D721Med (cell line): ENCODE results near the gene CYP2W1.
A peak's percentile ranks its signal among the peaks of the same experiment; 100 is the strongest.
"Not testable (repeated sequence)": the region's sequence is repeated elsewhere in the genome, so short reads cannot be mapped to it uniquely, and the experiment has no call there.

Source experiments
- DNase-seq: peaks from one replicate; pipeline ENCODE4 v3.0.0; 2011; ENCODE audit warnings: low spot score; ENCODE audit not compliant: insufficient read length
- FAIRE-seq: peaks from 2 replicates; lab custom pipeline; 2011; peaks lifted over from hg19 to GRCh38; lab: Jason Lieb, UNC
- TF ChIP-seq, protein P1 (sequence below): IDR thresholded peaks from 2 replicates; pipeline ENCODE4 v1.5.1; 2012; ENCODE audit warnings: mild to moderate bottlenecking, control low read depth; ENCODE audit not compliant: insufficient read depth; ENCODE audit errors: missing control alignments

CYP2W1 gene

DNA sequence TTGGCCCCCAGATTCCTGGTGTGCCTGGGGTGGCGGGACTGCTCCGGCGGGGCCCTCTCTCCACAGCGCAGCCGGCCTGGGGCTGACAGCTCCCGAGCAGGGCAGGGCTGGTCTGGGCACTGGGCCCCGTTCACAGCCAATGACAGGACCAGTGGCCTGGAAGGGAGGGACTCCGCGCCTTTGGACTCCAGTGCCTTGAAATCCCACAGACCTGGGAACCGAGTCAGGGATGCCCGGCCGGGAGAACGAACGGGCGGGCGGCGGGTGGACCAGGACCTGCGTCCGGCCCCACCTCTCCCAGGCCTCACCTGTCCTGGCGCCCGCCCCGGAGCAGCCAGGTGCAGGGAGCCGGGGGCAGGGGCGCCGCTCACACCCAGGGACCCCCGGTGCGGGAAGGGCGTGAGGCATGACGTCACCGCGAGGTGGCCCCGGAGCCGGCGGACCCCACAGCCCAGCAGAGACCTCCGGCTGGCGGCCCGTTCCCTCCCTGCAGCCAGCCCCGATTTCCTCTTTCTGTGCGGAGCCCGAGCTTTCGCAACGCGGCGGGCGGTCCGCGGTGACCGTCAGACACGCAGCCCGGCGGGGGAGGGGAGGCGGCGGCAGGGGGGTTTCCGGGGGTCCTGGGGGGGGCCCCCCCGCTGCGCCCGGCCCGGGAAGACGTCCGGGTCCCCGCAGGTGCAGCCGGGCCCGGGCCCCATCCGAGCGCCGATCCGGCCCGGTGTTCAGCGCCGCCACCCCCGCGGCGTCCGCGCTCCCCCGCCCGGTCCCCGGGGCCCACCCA, 29.2 kb upstream of the CYP2W1 start:
- TF ChIP-seq, protein P1, sequence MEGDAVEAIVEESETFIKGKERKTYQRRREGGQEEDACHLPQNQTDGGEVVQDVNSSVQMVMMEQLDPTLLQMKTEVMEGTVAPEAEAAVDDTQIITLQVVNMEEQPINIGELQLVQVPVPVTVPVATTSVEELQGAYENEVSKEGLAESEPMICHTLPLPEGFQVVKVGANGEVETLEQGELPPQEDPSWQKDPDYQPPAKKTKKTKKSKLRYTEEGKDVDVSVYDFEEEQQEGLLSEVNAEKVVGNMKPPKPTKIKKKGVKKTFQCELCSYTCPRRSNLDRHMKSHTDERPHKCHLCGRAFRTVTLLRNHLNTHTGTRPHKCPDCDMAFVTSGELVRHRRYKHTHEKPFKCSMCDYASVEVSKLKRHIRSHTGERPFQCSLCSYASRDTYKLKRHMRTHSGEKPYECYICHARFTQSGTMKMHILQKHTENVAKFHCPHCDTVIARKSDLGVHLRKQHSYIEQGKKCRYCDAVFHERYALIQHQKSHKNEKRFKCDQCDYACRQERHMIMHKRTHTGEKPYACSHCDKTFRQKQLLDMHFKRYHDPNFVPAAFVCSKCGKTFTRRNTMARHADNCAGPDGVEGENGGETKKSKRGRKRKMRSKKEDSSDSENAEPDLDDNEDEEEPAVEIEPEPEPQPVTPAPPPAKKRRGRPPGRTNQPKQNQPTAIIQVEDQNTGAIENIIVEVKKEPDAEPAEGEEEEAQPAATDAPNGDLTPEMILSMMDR, result no peak
- FAIRE-seq (no peak), DNase-seq (no peak)

DNA sequence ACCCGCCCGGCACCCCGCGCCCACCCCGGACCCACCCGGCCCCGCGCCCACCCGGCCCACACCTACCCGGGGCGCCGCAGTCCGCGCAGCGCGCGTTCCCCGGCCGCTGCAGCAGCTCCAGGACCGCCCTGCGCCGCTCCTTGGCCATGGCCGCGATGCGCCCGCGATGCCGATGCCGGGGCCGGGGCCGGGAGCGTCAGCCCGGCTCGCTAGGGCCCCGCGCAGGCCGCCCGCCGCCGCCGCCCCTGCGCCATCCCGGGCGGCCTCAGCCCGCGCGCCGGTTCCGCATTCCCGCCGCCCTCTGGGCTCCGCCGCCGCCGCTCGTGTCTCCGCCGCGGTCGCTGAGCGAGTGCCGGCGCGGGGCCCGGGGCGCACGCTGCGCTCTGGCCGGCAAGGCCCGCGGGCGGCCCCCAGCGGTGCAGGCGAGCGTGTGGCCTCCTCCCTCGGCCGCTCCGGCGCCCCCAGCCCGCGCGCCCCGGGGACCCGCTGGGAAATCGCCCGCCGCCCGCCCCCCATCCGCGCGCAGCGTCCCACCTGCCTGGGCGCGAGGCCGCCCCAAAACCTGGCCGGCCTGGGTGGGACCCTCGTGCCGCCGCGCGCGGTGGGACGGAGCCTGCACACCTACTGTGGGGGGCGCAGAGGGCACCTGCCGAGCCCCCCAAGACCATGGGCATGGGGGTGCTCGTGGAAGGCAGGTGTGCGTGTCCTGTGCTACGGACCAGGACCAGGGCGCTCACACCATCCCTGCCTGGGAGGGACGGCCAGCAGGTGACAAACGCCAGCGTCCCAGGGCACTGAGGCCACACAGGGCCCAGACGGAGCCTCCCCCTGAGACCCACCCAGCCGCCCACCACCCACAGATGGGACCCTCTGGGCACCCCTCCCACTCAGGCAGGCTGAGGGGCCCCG, 28.4 kb upstream of the CYP2W1 start, which contains the start of gene ADAP1:
TSS of gene ADAP1 (minus strand) at position 351 of the 909 bp plus-strand sequence. CDS start at position 148, 203 bp downstream.
- TF ChIP-seq, protein P1, result peak; percentile 18
- DNase-seq (no peak), FAIRE-seq (no peak)

DNA sequence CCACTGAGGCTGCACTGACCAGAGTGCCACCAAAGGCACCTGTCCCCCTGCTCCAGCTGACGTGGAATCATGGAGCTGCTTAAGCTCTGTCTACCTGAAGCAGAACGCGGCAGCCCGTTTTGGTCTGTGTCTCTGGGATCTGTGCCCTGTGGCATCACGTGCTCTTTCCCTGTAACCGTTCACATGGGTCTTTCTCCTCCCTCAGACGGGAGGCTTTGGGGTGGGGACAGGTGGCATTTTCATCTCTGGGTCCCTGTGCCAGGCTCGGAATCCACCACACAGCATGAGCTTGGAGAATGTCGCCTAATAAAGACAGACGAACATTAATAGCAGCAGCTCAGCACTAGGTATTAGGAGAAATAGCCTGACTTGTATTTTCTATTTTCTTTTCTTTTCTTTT, 26.9 kb upstream of the CYP2W1 start:
- DNase-seq (no peak), FAIRE-seq (no peak)
- TF ChIP-seq, protein P1, result no peak

DNA sequence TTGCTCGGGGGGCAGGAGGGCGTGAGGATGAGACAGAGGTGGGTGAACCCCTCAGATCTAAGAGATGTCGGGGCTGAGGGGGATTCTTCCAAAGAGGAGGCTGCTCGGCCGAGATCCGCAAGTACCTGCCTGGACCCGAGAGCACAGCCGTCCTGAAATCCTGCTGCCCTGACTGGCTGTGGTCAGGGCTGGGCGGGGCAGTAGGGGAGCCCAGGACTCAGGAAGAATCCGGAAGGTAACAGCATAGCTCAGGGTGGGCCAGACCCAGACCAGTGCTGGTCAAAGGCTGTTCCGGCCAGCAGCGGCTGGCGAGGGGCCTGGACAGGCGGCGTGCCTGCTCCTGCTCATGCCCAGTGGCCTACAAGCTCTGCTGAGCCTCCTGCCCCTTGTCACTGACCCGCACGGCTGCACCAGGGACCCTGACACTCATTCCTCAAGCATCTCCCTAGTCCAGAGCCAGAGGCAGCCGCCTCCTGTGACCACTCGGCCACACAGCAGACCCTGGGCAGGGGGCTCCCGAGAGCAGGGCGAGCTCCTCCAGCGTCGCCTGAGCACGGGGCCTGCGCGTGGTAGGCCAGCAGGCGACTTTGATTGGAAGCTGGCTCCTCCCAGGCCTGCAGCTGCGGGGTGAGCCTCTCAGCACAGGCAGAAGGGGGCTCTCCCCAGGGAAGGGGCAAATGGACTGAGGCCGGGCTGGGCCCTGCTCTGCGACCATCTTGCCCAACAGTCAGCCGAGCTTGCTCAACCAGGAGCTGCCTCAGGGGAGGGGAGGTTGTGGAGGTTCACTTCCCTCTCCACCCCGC, 25.4 kb upstream of the CYP2W1 start:
- TF ChIP-seq, protein P1, result no peak
- FAIRE-seq (no peak), DNase-seq (no peak)

DNA sequence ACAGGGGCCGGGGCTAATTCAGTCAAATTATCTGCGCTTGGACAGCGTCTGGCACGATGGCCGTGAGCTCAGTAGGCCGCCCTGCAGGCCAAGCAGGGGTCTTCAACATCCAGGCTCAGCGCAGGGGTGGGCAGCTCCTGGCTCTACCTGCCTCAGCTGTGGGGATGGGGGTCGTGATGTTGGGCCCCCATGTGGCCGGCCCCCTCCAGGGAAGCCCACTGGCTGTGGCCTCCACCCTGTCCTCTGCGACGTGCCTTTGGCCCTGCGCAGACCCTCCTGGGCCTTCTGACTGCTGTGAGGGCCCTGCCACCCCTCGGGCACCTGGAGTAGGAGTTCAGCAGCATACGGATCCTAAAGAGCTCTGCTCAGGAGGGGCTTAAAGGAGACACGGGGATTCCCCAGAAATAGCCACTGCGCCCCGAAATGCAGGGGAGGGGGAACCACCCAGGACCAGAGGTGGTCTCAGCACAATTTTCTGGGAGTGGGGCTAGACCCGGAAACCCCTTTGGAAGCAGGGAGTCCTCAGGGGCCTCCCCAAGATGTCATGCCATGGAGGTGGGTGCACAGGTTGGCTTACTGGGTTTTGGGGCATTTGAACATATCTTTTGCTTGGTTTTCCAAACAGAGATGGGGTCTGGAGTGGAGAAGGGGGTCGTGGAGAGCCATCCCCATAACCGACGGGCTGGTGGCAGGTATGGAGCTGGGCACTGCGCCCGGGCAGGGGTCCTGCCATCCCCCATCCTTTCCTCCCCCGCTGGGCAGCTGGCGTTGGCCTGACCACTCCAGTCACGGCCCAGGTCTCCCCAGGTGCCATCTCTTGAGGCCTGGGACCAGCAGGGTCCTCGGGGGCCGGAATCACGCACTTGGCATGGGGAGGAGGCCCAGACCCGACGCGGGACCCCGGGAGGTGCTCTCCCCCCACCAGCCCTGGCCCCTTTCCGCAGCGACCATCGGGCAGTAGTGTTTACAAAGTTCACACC, 24.5 kb upstream of the CYP2W1 start:
- DNase-seq, result no peak
- no peak for FAIRE-seq
- TF ChIP-seq, protein P1, result no peak

DNA sequence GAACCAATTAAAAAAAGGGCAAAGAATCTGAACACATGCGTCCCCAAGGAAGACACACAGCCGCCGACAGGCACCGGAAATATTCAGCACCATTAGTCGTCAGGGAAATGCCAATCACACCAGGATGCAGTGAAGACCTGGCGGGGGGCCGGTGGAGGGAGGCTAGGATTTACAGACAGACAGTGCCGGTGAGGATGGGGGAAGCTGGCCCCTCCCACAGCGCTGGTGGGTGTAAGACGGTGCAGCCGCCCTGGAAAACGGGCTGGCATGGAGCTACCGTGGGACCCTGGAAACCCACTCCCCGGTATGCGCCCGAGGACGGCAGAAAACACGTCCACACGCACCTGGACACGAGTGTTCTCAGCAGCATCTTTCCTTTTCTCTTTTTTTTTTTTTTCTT, 23.7 kb upstream of the CYP2W1 start:
- FAIRE-seq (no peak), DNase-seq (no peak)
- TF ChIP-seq, protein P1, result no peak

DNA sequence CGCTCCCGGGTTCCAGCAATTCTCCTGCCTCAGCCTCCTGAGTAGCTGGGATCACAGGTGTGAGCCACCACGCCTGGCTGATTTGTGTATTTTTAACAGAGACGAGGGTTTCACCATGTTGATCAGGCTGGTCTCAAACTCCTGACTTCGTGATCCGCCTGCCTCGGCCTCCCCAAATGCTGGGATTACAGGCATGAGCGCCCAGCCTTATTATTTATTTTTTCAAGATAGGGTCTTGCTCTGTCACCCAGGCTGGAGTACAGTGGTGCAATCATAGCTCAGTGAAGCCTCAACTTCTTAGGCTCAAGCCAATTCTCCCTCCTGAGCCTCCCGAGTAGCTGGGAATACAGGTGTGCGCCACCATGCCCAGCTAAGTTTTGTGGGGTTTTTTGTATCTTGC, 23.2 kb upstream of the CYP2W1 start:
- FAIRE-seq, DNase-seq: not testable (repeated sequence)
